Limb (tissue), 2 donors: ENCODE results near the gene ADM.

Experiments used
- DNase-seq, 2 donors: peaks; one replicate each; pipeline ENCODE4 v3.0.0-alpha.2; 2016; ENCODE audit errors: extremely low spot score in 2 of 2

Gene ADM

GRCh38 chr11:10289765-10290380, 15.0 kb upstream of the ADM start:
- no peak for DNase-seq

GRCh38 chr11:10291801-10292638, 12.9 kb upstream of the ADM start:
- no peak for DNase-seq

GRCh38 chr11:10293423-10294289, 11.2 kb upstream of the ADM start, which contains the start of gene SBF2:
SBF2 (minus strand) TSS chr11:10294219; CDS start chr11:10294069, 150 bp downstream.
- peak; percentile 89 to 95 for DNase-seq

GRCh38 chr11:10294290-10294953, 10.5 kb upstream of the ADM start:
- DNase-seq = no peak

GRCh38 chr11:10295064-10295901, 9.6 kb upstream of the ADM start:
- no peak for DNase-seq

- no peak for DNase-seq
Observed at GRCh38 chr11:10298342-10298741, 6.5 kb upstream of the ADM start.

GRCh38 chr11:10301656-10302358, 3.1 kb upstream of the ADM start:
- no peak for DNase-seq

- no peak for DNase-seq
Observed at GRCh38 chr11:10302359-10302743, 2.5 kb upstream of the ADM start.

- DNase-seq = peak in 1 of 2 donors; percentile 70
Observed at GRCh38 chr11:10302744-10303557, 1.9 kb upstream of the ADM start.

- no peak for DNase-seq
Observed at GRCh38 chr11:10303558-10304363, 1.1 kb upstream of the ADM start.

GRCh38 chr11:10305262-10305963, 540 bp downstream of the ADM start:
- DNase-seq = peak in 1 of 2 donors; percentile 62

- peak in 1 of 2 donors; percentile 64 for DNase-seq
Observed at GRCh38 chr11:10305964-10306918, 1.4 kb downstream of the ADM start.

- no peak for DNase-seq
Observed at GRCh38 chr11:10307022-10307399, 2.1 kb downstream of the ADM start.

GRCh38 chr11:10307400-10308200, 2.7 kb downstream of the ADM start:
- peak; percentile 75 to 87 for DNase-seq

GRCh38 chr11:10308201-10308954, 3.5 kb downstream of the ADM start:
- DNase-seq = no peak
